Kidney (tissue), 14 donors: ENCODE results near the gene BTG2. TPM values are rescaled to one million over a fixed set of nuclear protein-coding genes. Genes with fewer than 3 reads are reported as not detected.

Experiments used
- DNase-seq, 5 donors: peaks; one replicate each; pipeline ENCODE4 v3.0.0-alpha.2; 2013 to 2020
- FAIRE-seq: peaks from 2 replicates; lab custom pipeline; 2012; peaks lifted over from hg19 to GRCh38; lab: Jason Lieb, UNC
- H3K27ac ChIP-seq, 2 donors: one replicate each; pipeline ENCODE4 v1.7.0; 2013; ENCODE audit warnings: low read depth in 2 of 2, low read length in 2 of 2, inconsistent platforms in 1 of 2
- H3K27me3 ChIP-seq: one replicate; pipeline ENCODE4 v1.7.1; 2013; ENCODE audit warnings: low read length, inconsistent platforms; ENCODE audit not compliant: control insufficient read depth, insufficient read depth
- H3K36me3 ChIP-seq, 3 donors: one replicate each; pipeline versions ENCODE4 v1.7.0 to v1.7.1; 2013; ENCODE audit warnings: low read length in 3 of 3, control low read depth in 1 of 3, inconsistent platforms in 1 of 3; ENCODE audit not compliant: insufficient read depth in 3 of 3, control insufficient read depth in 2 of 3
- H3K4me1 ChIP-seq, 3 donors: one replicate each; pipeline versions ENCODE4 v1.7.0 to v1.7.1; 2013; ENCODE audit warnings: low read length in 3 of 3, inconsistent platforms in 1 of 3, low read depth in 1 of 3; ENCODE audit not compliant: control insufficient read depth in 2 of 3, insufficient read depth in 2 of 3
- H3K4me3 ChIP-seq, 3 donors: one replicate each; pipeline versions ENCODE4 v1.7.0 to v1.8.1; 2013; ENCODE audit warnings: low read length in 3 of 3, control low read depth in 1 of 3, inconsistent platforms in 1 of 3
- H3K9ac ChIP-seq, 3 donors: one replicate each; pipeline versions ENCODE4 v1.7.0 to v1.7.1; 2013; ENCODE audit warnings: low read length in 3 of 3, control low read depth in 1 of 3, inconsistent platforms in 1 of 3
- H3K9me3 ChIP-seq, 3 donors: one replicate each; pipeline versions ENCODE4 v1.7.0 to v1.7.1; 2013; ENCODE audit warnings: low read length in 3 of 3, control low read depth in 1 of 3, inconsistent platforms in 1 of 3; ENCODE audit not compliant: control insufficient read depth in 2 of 3, insufficient read depth in 1 of 3
- CTCF ChIP-seq: IDR thresholded peaks from 3 replicates; pipeline ENCODE4 v1.5.1; 2012; ENCODE audit warnings: mild to moderate bottlenecking, moderate library complexity, borderline replicate concordance; ENCODE audit not compliant: insufficient read depth; ENCODE audit errors: extremely low read depth
- intact Hi-C: fragments of 100-400 bp; cut with DNase I; formaldehyde crosslinking; loops from one replicate; pipeline ENCODE4 v1.11.1; 2022
- polyA plus RNA-seq: library from polyadenylated mRNA; stranded (reverse); fragments of 350-450 nt; fragmentation: Illumina TruSeq; extraction: RNeasy Lipid Tissue Mini Kit (QIAGEN cat#74804); gene quantifications from one replicate; pipeline ENCODE4 v1.2.3, GENCODE V29; 2014; ENCODE audit warnings: low read depth, low replicate concordance; ENCODE audit not compliant: insufficient read depth
- total RNA-seq: library from RNA; stranded (reverse); fragmentation: NEBNext Ultra II Directional; extraction: Animal tissue kit (Norgen Biotek cat#: 25700); gene quantifications from one replicate; pipeline ENCODE4 v1.2.1, GENCODE V29; 2021
- donor health status: control.
- donor health status: control.
- donor health status: control.
- donor health status: control.
- donor health status: control.
- donor health status: DM: yes; HTN: yes; CAD: no.
- donor health status: Normal renal cell carcinoma (clear cell type).

Gene BTG2
- total and polyA plus RNA-seq, 2 donors from 2014 or later: 59.9 to 156 TPM

GRCh38 chr1:203302894-203303293, 2.4 kb upstream of the BTG2 start:
- no peak for TF ChIP-seq CTCF
- Histone ChIP-seq H3K4me1 (peaks cover 0 to 21% (median 3%) of the 10 kb centered on the region in 3 donors), H3K27ac (no peak overlapping the region), H3K27me3 (no peaks in the 10 kb centered on the region), H3K9me3 (no peaks in the 10 kb centered on the region), H3K9ac (no peak overlapping the region), H3K36me3 (peaks cover 0 to 9% (median 0%) of the 10 kb centered on the region in 3 donors), H3K4me3 (no peak overlapping the region)
- no peak for DNase-seq
- no peak for FAIRE-seq
- intact Hi-C loops: no loop called here

- no peak for FAIRE-seq
These were observed 864 bp upstream of the BTG2 start for GRCh38 chr1:203304391-203304918.

GRCh38 chr1:203305809-203306088, 430 bp downstream of the BTG2 start:
- peaks cover 3 to 24% (median 7%) of the 10 kb centered on the region in 3 donors for H3K4me1 ChIP-seq
- H3K4me3 ChIP-seq: peak overlapping the region; percentile 74 to 81 (median 80)
- H3K27ac ChIP-seq: peak overlapping the region; percentile 98 to 99
- H3K9ac ChIP-seq: peak overlapping the region; percentile 84 to 98 (median 92)
- no peak for DNase-seq
- intact Hi-C loops: no loop called here
- H3K9me3 ChIP-seq: no peaks in the 10 kb centered on the region
- no peaks in the 10 kb centered on the region for H3K27me3 ChIP-seq
- TF ChIP-seq CTCF: no peak
- FAIRE-seq: no peak
- H3K36me3 ChIP-seq: peaks cover 0 to 23% (median 4%) of the 10 kb centered on the region in 3 donors

More at GRCh38 chr1:203304391-203304918, 864 bp upstream of the BTG2 start:
- no peak for TF ChIP-seq CTCF
- DNase-seq: no peak
- peak overlapping the region; percentile 87 to 96 for H3K27ac ChIP-seq
- H3K27me3 ChIP-seq: no peaks in the 10 kb centered on the region
- H3K9me3 ChIP-seq: no peaks in the 10 kb centered on the region
- peak overlapping the region; percentile 68 to 99 (median 92) for H3K9ac ChIP-seq
- intact Hi-C loops: no loop called here
- H3K4me1 ChIP-seq: peaks cover 3 to 22% (median 7%) of the 10 kb centered on the region in 3 donors
- peak overlapping the region; percentile 58 to 74 (median 70) for H3K4me3 ChIP-seq
- peaks cover 0 to 23% (median 4%) of the 10 kb centered on the region in 3 donors for H3K36me3 ChIP-seq
